B cell (primary cell): Measurements from ENCODE around the gene ATP5F1E. TPM values are rescaled to one million over a fixed set of nuclear protein-coding genes. Genes with fewer than 3 reads are reported as not detected.

Source experiments
- ATAC-seq: fragments of 200-7000 bp; cut with Tn5 transposase; one replicate; pipeline ENCODE4 v1.10.0; 2021; ENCODE audit warnings: low read depth, mild to moderate bottlenecking, moderate number of reproducible peaks, moderate library complexity
- CTCF ChIA-PET: fragments of 350-600 bp; sonication (Branson Sonifier 250); formaldehyde crosslinking; loops from one replicate; lab custom pipeline; 2021; ENCODE audit warnings: antibody characterized with exemption, inconsistent platforms; lab: Charles Lee
- POLR2A ChIA-PET: fragments of 350-600 bp; sonication (Branson Sonifier 250); formaldehyde crosslinking; loops from one replicate; lab custom pipeline; 2021; ENCODE audit warnings: antibody characterized with exemption; lab: Charles Lee
- DNase-seq: peaks from one replicate; pipeline ENCODE4 v3.0.0; 2013
- H2AFZ ChIP-seq: 2 replicates; pipeline ENCODE4 v1.6.1; 2012; ENCODE audit warnings: mild to moderate bottlenecking, low read depth, low read length; ENCODE audit not compliant: insufficient read depth, poor library complexity, severe bottlenecking
- H3K27ac ChIP-seq, 2 donors: 1 replicate in 1 of 2; 2 replicates in 1 of 2; pipeline ENCODE4 v1.5.1; 2012 to 2013; ENCODE audit warnings: low read length in 2 of 2, mild to moderate bottlenecking in 2 of 2, moderate library complexity in 1 of 2
- H3K27me3 ChIP-seq, 4 experiments: fragments of 200-600 bp in 1 of 4; sonication (generic) in 1 of 4; replicated peaks in 1 of 4; 1 replicate in 2 of 4; 2 replicates in 2 of 4; pipeline versions ENCODE4 v1.6.1 to v1.7.0; 2013 to 2016; ENCODE audit warnings: low read length in 3 of 4, mild to moderate bottlenecking in 2 of 4, mixed read lengths in 1 of 4, moderate library complexity in 1 of 4; ENCODE audit not compliant: insufficient read depth in 4 of 4, control insufficient read depth in 3 of 4; ENCODE audit errors: control extremely low read depth in 1 of 4
- H3K36me3 ChIP-seq, 2 experiments: replicated peaks in 1 of 2; 1 replicate in 1 of 2; 2 replicates in 1 of 2; pipeline versions ENCODE4 v1.6.1 to v1.7.1; 2013; ENCODE audit warnings: low read length in 1 of 2; ENCODE audit not compliant: insufficient read depth in 2 of 2, control insufficient read depth in 1 of 2; ENCODE audit errors: control extremely low read depth in 1 of 2, extremely low read depth in 1 of 2
- H3K4me1 ChIP-seq, 2 donors: fragments of 200-600 bp in 1 of 2; sonication (generic) in 1 of 2; 1 replicate in 1 of 2; 2 replicates in 1 of 2; pipeline versions ENCODE4 v1.5.1 to v1.6.1; 2013 to 2017; ENCODE audit warnings: low read length in 2 of 2; ENCODE audit not compliant: control insufficient read depth in 2 of 2, insufficient read depth in 2 of 2
- H3K4me2 ChIP-seq: replicated peaks from 2 replicates; pipeline ENCODE3; 2012; ENCODE audit warnings: mild to moderate bottlenecking, low read depth, low read length; ENCODE audit not compliant: poor library complexity, severe bottlenecking
- H3K4me3 ChIP-seq, 5 experiments: fragments of 200-600 bp in 1 of 5; sonication (generic) in 1 of 5; 1 replicate in 3 of 5; 2 replicates in 2 of 5; pipeline versions ENCODE4 v1.5.1 to v1.7.0; 2011 to 2016; ENCODE audit warnings: low read length in 4 of 5, mild to moderate bottlenecking in 4 of 5, low read depth in 2 of 5, control low read depth in 1 of 5, moderate library complexity in 1 of 5; ENCODE audit not compliant: insufficient read depth in 1 of 5; ENCODE audit errors: control extremely low read depth in 1 of 5, extremely low read depth in 1 of 5
- H3K79me2 ChIP-seq: fragments of 200-600 bp; sonication (generic); one replicate; pipeline ENCODE4 v1.6.0; 2016; ENCODE audit warnings: low read length; ENCODE audit not compliant: control insufficient read depth, insufficient read depth
- H3K9ac ChIP-seq: fragments of 200-600 bp; sonication (generic); 2 replicates; pipeline ENCODE4 v1.6.1; 2017; ENCODE audit warnings: mild to moderate bottlenecking, low read length, moderate library complexity
- H3K9me3 ChIP-seq, 3 donors: one replicate each; pipeline versions ENCODE4 v1.6.1 to v1.7.1; 2013; ENCODE audit warnings: low read length in 2 of 3; ENCODE audit not compliant: control insufficient read depth in 2 of 3, insufficient read depth in 1 of 3; ENCODE audit errors: control extremely low read depth in 1 of 3
- H4K20me1 ChIP-seq: 2 replicates; pipeline ENCODE4 v1.6.0; 2012; ENCODE audit warnings: mild to moderate bottlenecking, low read length; ENCODE audit not compliant: insufficient read depth, control insufficient read depth, poor library complexity, severe bottlenecking
- H3K27ac Mint-ChIP-seq: one replicate; pipeline ENCODE4 v1.8.0; 2021; ENCODE audit warnings: mixed read lengths
- H3K27me3 Mint-ChIP-seq: one replicate; pipeline ENCODE4 v1.8.0; 2021; ENCODE audit warnings: mixed read lengths
- H3K4me1 Mint-ChIP-seq: one replicate; pipeline ENCODE4 v1.8.0; 2021; ENCODE audit warnings: mixed read lengths
- H3K4me3 Mint-ChIP-seq: one replicate; pipeline ENCODE4 v1.8.0; 2021; ENCODE audit warnings: mixed read lengths
- H3K9me3 Mint-ChIP-seq: one replicate; pipeline ENCODE4 v1.8.0; 2022; ENCODE audit warnings: mixed read lengths; ENCODE audit not compliant: insufficient read depth
- CTCF ChIP-seq: fragments of 200-600 bp; IDR thresholded peaks from one replicate; pipeline ENCODE4 v1.8.0; 2022; ENCODE audit warnings: antibody characterized with exemption, mild to moderate bottlenecking
- EZH2 ChIP-seq: IDR thresholded peaks from 2 replicates; pipeline ENCODE4 v1.6.1; 2012; ENCODE audit warnings: borderline replicate concordance, low read depth, mild to moderate bottlenecking, moderate library complexity, low read length; ENCODE audit not compliant: insufficient read depth, poor library complexity, severe bottlenecking
- WGBS: methylation state at CpG from one replicate; pipeline ENCODE4 v1.1.5; 2013; ENCODE audit warnings: missing lambda C conversion rate; ENCODE audit not compliant: insufficient coverage; 5-methylcytosine and 5-hydroxymethylcytosine counted together
- intact Hi-C: fragments of 100-400 bp; cut with micrococcal nuclease; formaldehyde crosslinking; loops from one replicate; pipeline ENCODE4 v1.10.0; 2022
- polyA plus RNA-seq: library from polyadenylated mRNA; depleted of rRNA; stranded (reverse); fragments of >200 nt; gene quantifications from 2 replicates; pipeline ENCODE4 v1.2.3, GENCODE V29; 2012
- total RNA-seq, 2 donors: library from RNA; stranded (reverse); fragments of 120-200 nt in 1 of 2; gene quantifications; 1 replicate in 1 of 2; 2 replicates in 1 of 2; pipeline versions ENCODE4 v1.2.3 to v1.2.4, GENCODE V29; 2013 to 2022

Gene ATP5F1E
- total and polyA plus RNA-seq, 2 donors (not counting 1 experiment from before 2014, with no cell fraction given), result 22.2 to 55.0 TPM

GRCh38 chr20:59022754-59023153 lies 9.4 kb downstream of the ATP5F1E start:
- ChIA-PET POLR2A (no interaction called here), CTCF (interaction anchor here (0.7 kb wide), 1 partner anchor 187 kb away, joined by 3 read pairs; no protein-coding TSS in a partner anchor)
- H3K79me2 ChIP-seq, result peaks cover 48% of the 10 kb centered on the region
- H2AFZ ChIP-seq, result no peak overlapping the region
- H3K4me1 Mint-ChIP-seq, result peaks cover 27% of the 10 kb centered on the region
- no peak overlapping the region for H3K27ac Mint-ChIP-seq
- intact Hi-C loops, result no loop called here
- H3K36me3 ChIP-seq, result peaks cover 0 to 54% of the 10 kb centered on the region in 2 experiments
- peaks cover 0 to under 1% of the 10 kb centered on the region in 2 donors for H3K4me1 ChIP-seq
- WGBS, result over 99% methylated on average over 14 of the region's 15 CpGs
- H3K4me3 ChIP-seq, result no peak overlapping the region
- H4K20me1 ChIP-seq, result peaks cover 36% of the 10 kb centered on the region
- H3K27me3 ChIP-seq, result no peaks in the 10 kb centered on the region
- H3K27ac ChIP-seq, result no peak overlapping the region
- H3K9me3 ChIP-seq, result no peaks in the 10 kb centered on the region
- ATAC-seq (no peak), DNase-seq (no peak)
- H3K27me3 Mint-ChIP-seq, result no peaks in the 10 kb centered on the region
- H3K9ac ChIP-seq, result no peak overlapping the region
- H3K4me3 Mint-ChIP-seq, result no peak overlapping the region
- TF ChIP-seq CTCF (no peak), EZH2 (no peak)
- no peak overlapping the region for H3K4me2 ChIP-seq
- no peaks in the 10 kb centered on the region for H3K9me3 Mint-ChIP-seq

GRCh38 chr20:59020938-59021551 lies 11.1 kb downstream of the ATP5F1E start:
- no CpG with 5 or more reads among the region's 5 CpGs for WGBS
- Histone ChIP-seq H3K36me3 (peaks cover 0 to 37% of the 10 kb centered on the region in 2 experiments), H3K27me3 (no peaks in the 10 kb centered on the region), H2AFZ (no peak overlapping the region), H4K20me1 (peaks cover 19% of the 10 kb centered on the region), H3K9me3 (no peaks in the 10 kb centered on the region), H3K27ac (no peak overlapping the region), H3K4me2 (no peak overlapping the region), H3K4me1 (peaks cover 15 to 18% of the 10 kb centered on the region in 2 donors), H3K79me2 (peaks cover 36% of the 10 kb centered on the region), H3K4me3 (no peak overlapping the region), H3K9ac (no peak overlapping the region)
- Mint-ChIP-seq H3K27me3 (no peaks in the 10 kb centered on the region), H3K27ac (no peak overlapping the region), H3K4me1 (peaks cover 28% of the 10 kb centered on the region), H3K4me3 (no peak overlapping the region), H3K9me3 (no peaks in the 10 kb centered on the region)
- ChIA-PET CTCF (no interaction called here), POLR2A (no interaction called here)
- intact Hi-C loops, result no loop called here
- ATAC-seq (no peak), DNase-seq (no peak)
- TF ChIP-seq EZH2 (no peak), CTCF (no peak)
